ENCODE measurements around the gene TMEM259. TPM values are rescaled to one million over a fixed set of nuclear protein-coding genes. Genes with fewer than 3 reads are reported as not detected.

TMEM259 gene
- total RNA-seq, 4 donors from 2014 or later = 101 to 182 (median 146) TPM

DNA sequence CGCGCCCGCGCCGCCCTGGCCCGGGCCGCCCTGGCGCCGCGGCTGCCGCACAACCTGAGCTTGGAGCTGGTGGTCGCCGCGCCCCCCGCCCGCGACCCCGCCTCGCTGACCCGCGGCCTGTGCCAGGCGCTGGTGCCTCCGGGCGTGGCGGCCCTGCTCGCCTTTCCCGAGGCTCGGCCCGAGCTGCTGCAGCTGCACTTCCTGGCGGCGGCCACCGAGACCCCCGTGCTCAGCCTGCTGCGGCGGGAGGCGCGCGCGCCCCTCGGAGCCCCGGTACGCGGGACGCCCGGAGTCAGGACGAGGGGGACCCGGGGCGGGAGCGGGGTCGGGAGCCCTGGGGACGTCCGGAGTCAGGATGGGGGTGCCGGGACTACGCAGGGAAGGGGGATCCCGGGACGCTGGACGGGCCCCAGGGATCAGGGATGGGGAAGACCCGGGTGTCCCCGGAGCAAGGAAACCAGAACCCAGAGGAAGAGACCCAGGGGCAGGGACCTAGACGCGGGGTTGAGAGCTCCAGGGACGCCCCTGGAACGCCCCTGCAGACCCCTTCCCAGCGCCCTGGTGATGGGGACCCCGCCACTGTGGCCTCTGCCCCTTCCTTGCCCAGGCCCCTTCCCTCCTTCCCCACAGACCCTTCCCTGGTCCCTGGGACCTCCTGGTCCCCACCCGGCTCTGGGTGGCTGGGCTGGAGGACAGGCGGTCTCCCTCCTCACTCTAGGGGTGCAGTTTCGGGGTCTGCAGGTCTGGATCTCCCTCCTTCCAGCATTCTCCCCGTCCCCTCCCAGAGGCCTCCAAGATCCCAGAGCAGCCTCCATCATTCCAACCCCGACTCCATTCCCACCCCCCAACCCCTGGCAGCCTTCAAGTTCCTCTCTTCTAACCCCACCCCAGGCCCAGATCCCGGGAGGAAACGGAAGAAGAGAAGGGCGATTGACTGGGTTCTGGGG, 20.1 kb downstream of the TMEM259 start:
- Histone ChIP-seq H3K4me1 (peaks cover 18 to 31% (median 26%) of the 10 kb centered on the region in 3 donors), H3K36me3 (no peaks in the 10 kb centered on the region), H3K27ac (no peak overlapping the region), H3K27me3 (peaks cover 8 to 90% (median 23%) of the 10 kb centered on the region in 4 donors), H3K4me3 (peak overlapping the region in 2 of 4 donors; percentile 32 to 59), H3K9me3 (no peaks in the 10 kb centered on the region)
- intact Hi-C loops (cut with DNase I) = no loop called here
- TF ChIP-seq POLR2A (IDR thresholded peaks at IDR 0.05) = no peak
- TF ChIP-seq, protein P1, sequence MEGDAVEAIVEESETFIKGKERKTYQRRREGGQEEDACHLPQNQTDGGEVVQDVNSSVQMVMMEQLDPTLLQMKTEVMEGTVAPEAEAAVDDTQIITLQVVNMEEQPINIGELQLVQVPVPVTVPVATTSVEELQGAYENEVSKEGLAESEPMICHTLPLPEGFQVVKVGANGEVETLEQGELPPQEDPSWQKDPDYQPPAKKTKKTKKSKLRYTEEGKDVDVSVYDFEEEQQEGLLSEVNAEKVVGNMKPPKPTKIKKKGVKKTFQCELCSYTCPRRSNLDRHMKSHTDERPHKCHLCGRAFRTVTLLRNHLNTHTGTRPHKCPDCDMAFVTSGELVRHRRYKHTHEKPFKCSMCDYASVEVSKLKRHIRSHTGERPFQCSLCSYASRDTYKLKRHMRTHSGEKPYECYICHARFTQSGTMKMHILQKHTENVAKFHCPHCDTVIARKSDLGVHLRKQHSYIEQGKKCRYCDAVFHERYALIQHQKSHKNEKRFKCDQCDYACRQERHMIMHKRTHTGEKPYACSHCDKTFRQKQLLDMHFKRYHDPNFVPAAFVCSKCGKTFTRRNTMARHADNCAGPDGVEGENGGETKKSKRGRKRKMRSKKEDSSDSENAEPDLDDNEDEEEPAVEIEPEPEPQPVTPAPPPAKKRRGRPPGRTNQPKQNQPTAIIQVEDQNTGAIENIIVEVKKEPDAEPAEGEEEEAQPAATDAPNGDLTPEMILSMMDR (IDR thresholded peaks at IDR 0.05) = no peak
- 14 to 17% methylated on average over 7 to 11 of the region's 73 CpGs for WGBS, 2 donors
- DNase-seq = no peak

DNA sequence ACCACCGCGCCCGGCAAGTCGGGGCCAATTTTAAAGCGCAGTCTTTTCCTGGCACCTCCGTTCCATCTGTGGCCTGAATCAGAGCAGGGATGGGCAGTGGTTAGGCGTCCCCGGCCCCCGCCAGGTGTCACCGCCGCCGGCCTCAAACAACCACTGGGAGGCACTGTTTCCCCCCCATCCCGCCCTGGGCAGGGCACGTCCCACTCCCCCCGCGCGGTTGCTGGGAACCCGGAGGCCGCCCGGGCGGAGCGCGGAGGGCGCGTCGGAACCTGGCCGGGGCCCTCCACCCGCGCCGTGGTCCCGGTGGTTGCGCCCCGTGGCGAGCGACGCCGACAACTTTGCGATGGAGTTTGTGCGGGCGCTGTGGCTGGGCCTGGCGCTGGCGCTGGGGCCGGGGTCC, 20.8 kb downstream of the TMEM259 start, which contains the start of gene GRIN3B:
GRIN3B (plus strand) TSS at position 325 of the 400 bp plus-strand sequence; CDS start at position 344, 19 bp downstream.
- peaks cover 0 to under 1% (median 0%) of the 10 kb centered on the region in 3 donors for H3K36me3 ChIP-seq
- intact Hi-C loops (cut with DNase I) = no loop called here
- H3K27me3 ChIP-seq = peaks cover 8 to 98% (median 23%) of the 10 kb centered on the region in 4 donors
- WGBS, 2 donors = no CpG with 5 or more reads among the region's 43 CpGs
- peaks cover 21 to 38% (median 31%) of the 10 kb centered on the region in 3 donors for H3K4me1 ChIP-seq
- TF ChIP-seq, protein P1 (IDR thresholded peaks at IDR 0.05) = peak; percentile 21 to 55 (median 42)
- TF ChIP-seq POLR2A (IDR thresholded peaks at IDR 0.05) = no peak
- H3K27ac ChIP-seq = no peak within 1 kb of the TSS
- H3K4me3 ChIP-seq = peak within 1 kb of the TSS in 2 of 4 donors; percentile 32 to 59
- DNase-seq = no peak
- H3K9me3 ChIP-seq = no peaks in the 10 kb centered on the region

- Histone ChIP-seq H3K36me3 (peaks cover 0 to 8% (median 0%) of the 10 kb centered on the region in 3 donors), H3K4me1 (peaks cover 21 to 42% (median 31%) of the 10 kb centered on the region in 3 donors), H3K27ac (no peak overlapping the region), H3K4me3 (no peak overlapping the region), H3K27me3 (peaks cover 8 to 98% (median 23%) of the 10 kb centered on the region in 4 donors), H3K9me3 (no peaks in the 10 kb centered on the region)
- WGBS, 2 donors = 37 to 47% methylated on average over 3 of the region's 3 CpGs
- no peak for DNase-seq
- no peak for TF ChIP-seq POLR2A (IDR thresholded peaks at IDR 0.05)
- TF ChIP-seq, protein P1 (IDR thresholded peaks at IDR 0.05) = no peak
- intact Hi-C loops (cut with DNase I) = no loop called here
Observed at GRCh38 chr19:999379-999719, 21.6 kb downstream of the TMEM259 start.

DNA sequence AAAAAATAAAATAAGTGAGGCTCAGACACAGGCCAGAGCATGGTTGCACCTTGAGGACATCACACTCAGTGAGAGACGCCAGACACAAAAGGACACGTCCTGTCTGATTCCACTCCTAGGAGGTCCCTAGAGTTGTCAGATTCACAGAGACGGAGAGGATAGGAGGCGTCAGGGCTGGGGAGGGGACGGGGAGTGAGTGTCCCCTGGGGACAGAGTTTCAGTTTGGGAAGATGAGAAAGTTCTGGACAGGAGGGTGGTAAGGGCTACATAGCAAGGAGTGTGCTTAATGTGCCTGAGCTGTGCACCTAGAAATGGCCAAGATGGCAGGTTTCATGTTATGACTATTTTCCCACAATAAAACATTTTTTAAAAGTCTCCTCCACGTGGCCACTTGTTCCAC, 22.9 kb downstream of the TMEM259 start:
- no peak for DNase-seq
- 6 to 15% methylated on average over 5 to 6 of the region's 6 CpGs for WGBS, 2 donors
- intact Hi-C loops (cut with DNase I) = no loop called here
- Histone ChIP-seq H3K4me1 (peaks cover 21 to 42% (median 31%) of the 10 kb centered on the region in 3 donors), H3K27ac (no peak overlapping the region), H3K9me3 (no peaks in the 10 kb centered on the region), H3K27me3 (peaks cover 8 to 94% (median 23%) of the 10 kb centered on the region in 4 donors), H3K4me3 (no peak overlapping the region), H3K36me3 (peaks cover 0 to 20% (median 0%) of the 10 kb centered on the region in 3 donors)
- TF ChIP-seq POLR2A (IDR thresholded peaks at IDR 0.05) = no peak
- TF ChIP-seq, protein P1 (IDR thresholded peaks at IDR 0.05) = no peak

Measured in esophagus squamous epithelium (tissue), 5 donors.